Measurements from ENCODE around the gene TM9SF1. TPM values are rescaled to one million over a fixed set of nuclear protein-coding genes. Genes with fewer than 3 reads are reported as not detected.

The TM9SF1 gene
- total RNA-seq, 1 donor from 2014 or later = 19.2 TPM

- intact Hi-C loops (cut with micrococcal nuclease) = no loop called here
- DNase-seq (no peak), ATAC-seq (no peak)
Observed at GRCh38 chr14:24184104-24184970, 10.9 kb downstream of the TM9SF1 start.

- DNase-seq (no peak), ATAC-seq (no peak)
- intact Hi-C loops (cut with micrococcal nuclease) = no loop called here
Observed at GRCh38 chr14:24183014-24183481, 12.2 kb downstream of the TM9SF1 start.

GRCh38 chr14:24182110-24182882, 12.9 kb downstream of the TM9SF1 start:
- DNase-seq (no peak), ATAC-seq (no peak)
- intact Hi-C loops (cut with micrococcal nuclease) = no loop called here

- ATAC-seq (no peak), DNase-seq (no peak)
- intact Hi-C loops (cut with micrococcal nuclease) = no loop called here
Observed at GRCh38 chr14:24181371-24182077, 13.7 kb downstream of the TM9SF1 start.

GRCh38 chr14:24179961-24180796, 15.1 kb downstream of the TM9SF1 start:
- DNase-seq (no peak), ATAC-seq (peak; percentile 74)
- intact Hi-C loops (cut with micrococcal nuclease) = no loop called here

- DNase-seq (no peak), ATAC-seq (peak; percentile 4)
- intact Hi-C loops (cut with micrococcal nuclease) = no loop called here
Observed at GRCh38 chr14:24179294-24179960, 15.8 kb downstream of the TM9SF1 start.

- intact Hi-C loops (cut with micrococcal nuclease) = no loop called here
- DNase-seq (no peak), ATAC-seq (no peak)
Observed at GRCh38 chr14:24178399-24179178, 16.7 kb downstream of the TM9SF1 start.

- DNase-seq (no peak), ATAC-seq (no peak)
- intact Hi-C loops (cut with micrococcal nuclease) = no loop called here
Observed at GRCh38 chr14:24177891-24178290, 17.4 kb downstream of the TM9SF1 start.

GRCh38 chr14:24177041-24177825, 18.0 kb downstream of the TM9SF1 start:
- no peak for ATAC-seq
- intact Hi-C loops (cut with micrococcal nuclease) = no loop called here
- no peak for DNase-seq

GRCh38 chr14:24176599-24176998, 18.6 kb downstream of the TM9SF1 start:
- ATAC-seq (no peak), DNase-seq (no peak)
- intact Hi-C loops (cut with micrococcal nuclease) = no loop called here

- ATAC-seq (no peak), DNase-seq (no peak)
- intact Hi-C loops (cut with micrococcal nuclease) = no loop called here
Observed at GRCh38 chr14:24172871-24173281, 22.4 kb downstream of the TM9SF1 start.

GRCh38 chr14:24172261-24172860, 22.9 kb downstream of the TM9SF1 start:
- no peak for DNase-seq
- intact Hi-C loops (cut with micrococcal nuclease) = no loop called here
- ATAC-seq = no peak

- ATAC-seq = peak; percentile 78
- intact Hi-C loops (cut with micrococcal nuclease) = no loop called here
- DNase-seq = peak; percentile 73
Observed at GRCh38 chr14:24171422-24172260, 23.6 kb downstream of the TM9SF1 start, which contains the start of gene REC8. TSS of gene REC8 (plus strand) at chr14:24172080. CDS start at chr14:24172553, 473 bp downstream.

GRCh38 chr14:24167469-24168114, 27.6 kb downstream of the TM9SF1 start:
- intact Hi-C loops (cut with micrococcal nuclease) = no loop called here
- ATAC-seq (no peak), DNase-seq (no peak)

- intact Hi-C loops (cut with micrococcal nuclease) = no loop called here
- DNase-seq (peak; percentile 13), ATAC-seq (no peak)
Observed at GRCh38 chr14:24165785-24166184, 29.5 kb downstream of the TM9SF1 start.
